IMR-90 (cell line): ENCODE data around the gene MAN2A2. TPM values are rescaled to one million over a fixed set of nuclear protein-coding genes. Genes with fewer than 3 reads are reported as not detected.

Experiments
- ATAC-seq: fragments of 200-7000 bp; cut with Tn5 transposase; 2 replicates; pipeline ENCODE4 v1.9.1; 2020; ENCODE audit warnings: low read depth, mild to moderate bottlenecking, moderate library complexity
- BruUV-seq: library from RNA; stranded (reverse); fragments of 400-500 nt; replicated peaks from 2 replicates; lab custom pipeline; 2021; lab: Mats Ljungman, UMichigan
- CTCF ChIA-PET: fragments of 300-600 bp; formaldehyde crosslinking; extraction: SDS; loops from one replicate; lab custom pipeline; 2021; ENCODE audit warnings: antibody characterized with exemption; lab: Yijun Ruan, JAX
- POLR2A ChIA-PET: fragments of 300-600 bp; sonication (Branson Sonifier 250); formaldehyde crosslinking; loops from one replicate; lab custom pipeline; 2022; ENCODE audit warnings: antibody characterized with exemption; ENCODE audit not compliant: unreplicated experiment; lab: Charles Lee
- DNase-seq: peaks from one replicate; pipeline ENCODE4 v3.0.0; 2013
- H2AFZ ChIP-seq: replicated peaks from 2 replicates; pipeline ENCODE3; 2013; ENCODE audit warnings: low read length, mild to moderate bottlenecking; ENCODE audit not compliant: poor library complexity
- H2AK5ac ChIP-seq: 2 replicates; pipeline ENCODE4 v1.6.1; 2013; ENCODE audit warnings: low read depth, low read length, inconsistent platforms
- H2AK9ac ChIP-seq: replicated peaks from 2 replicates; pipeline ENCODE3; 2013; ENCODE audit warnings: mild to moderate bottlenecking, low read depth, low read length, moderate library complexity; ENCODE audit not compliant: poor library complexity
- H2BK120ac ChIP-seq: 2 replicates; pipeline ENCODE4 v1.6.1; 2013; ENCODE audit warnings: low read depth, low read length, inconsistent platforms
- H2BK15ac ChIP-seq: 3 replicates; pipeline ENCODE4 v1.6.1; 2013; ENCODE audit warnings: low read depth, low read length, inconsistent platforms
- H2BK20ac ChIP-seq: 2 replicates; pipeline ENCODE4 v1.6.1; 2013; ENCODE audit warnings: low read depth, mild to moderate bottlenecking, inconsistent platforms, low read length, moderate library complexity
- H2BK5ac ChIP-seq: 2 replicates; pipeline ENCODE4 v1.6.1; 2013; ENCODE audit warnings: mild to moderate bottlenecking, low read depth, low read length, inconsistent platforms; ENCODE audit not compliant: poor library complexity, severe bottlenecking
- H3K14ac ChIP-seq: replicated peaks from 2 replicates; pipeline ENCODE4 v1.6.1; 2013; ENCODE audit warnings: low read depth, low read length, inconsistent platforms
- H3K18ac ChIP-seq: 2 replicates; pipeline ENCODE4 v1.6.1; 2013; ENCODE audit warnings: low read depth, low read length, control low read depth
- H3K23ac ChIP-seq: 2 replicates; pipeline ENCODE4 v1.6.1; 2013; ENCODE audit warnings: low read depth, low read length, inconsistent platforms
- H3K27ac ChIP-seq: 2 replicates; pipeline ENCODE4 v1.5.1; 2013; ENCODE audit warnings: mild to moderate bottlenecking, control low read depth, low read length; ENCODE audit not compliant: insufficient read depth
- H3K27me3 ChIP-seq: 2 replicates; pipeline ENCODE4 v1.6.1; 2013; ENCODE audit warnings: low read length; ENCODE audit not compliant: control insufficient read depth, insufficient read depth
- H3K36me3 ChIP-seq: 2 replicates; pipeline ENCODE4 v1.6.1; 2013; ENCODE audit warnings: low read length, mixed read lengths; ENCODE audit not compliant: control insufficient read depth, insufficient read depth
- H3K4ac ChIP-seq: 2 replicates; pipeline ENCODE4 v1.6.1; 2013; ENCODE audit warnings: low read depth, low read length, inconsistent platforms
- H3K4me1 ChIP-seq: 2 replicates; pipeline ENCODE4 v1.6.1; 2013; ENCODE audit warnings: low read length, mixed read lengths; ENCODE audit not compliant: control insufficient read depth, insufficient read depth
- H3K4me2 ChIP-seq: 2 replicates; pipeline ENCODE4 v1.6.1; 2013; ENCODE audit warnings: low read depth, mild to moderate bottlenecking, control low read depth, low read length, moderate library complexity
- H3K4me3 ChIP-seq: 2 replicates; pipeline ENCODE4 v1.5.1; 2013; ENCODE audit warnings: low read depth, mild to moderate bottlenecking, control low read depth, low read length, moderate library complexity; ENCODE audit not compliant: insufficient read depth
- H3K56ac ChIP-seq: 2 replicates; pipeline ENCODE4 v1.6.1; 2013; ENCODE audit warnings: low read length, inconsistent platforms; ENCODE audit not compliant: insufficient read depth; ENCODE audit errors: extremely low read depth
- H3K79me1 ChIP-seq, 2 experiments: 2 replicates each; pipeline ENCODE4 v1.6.1; 2013; ENCODE audit warnings: low read length in 2 of 2, inconsistent platforms in 1 of 2, low read depth in 1 of 2
- H3K9ac ChIP-seq: 2 replicates; pipeline ENCODE4 v1.6.1; 2013; ENCODE audit warnings: low read depth, low read length, control low read depth
- H3K9me1 ChIP-seq: 2 replicates; pipeline ENCODE4 v1.6.1; 2013; ENCODE audit warnings: low read length, inconsistent platforms; ENCODE audit not compliant: insufficient read depth
- H3K9me3 ChIP-seq: 2 replicates; pipeline ENCODE4 v1.6.1; 2013; ENCODE audit warnings: low read length; ENCODE audit not compliant: control insufficient read depth, insufficient read depth
- H4K20me1 ChIP-seq: 2 replicates; pipeline ENCODE4 v1.6.1; 2013; ENCODE audit warnings: low read length, inconsistent platforms; ENCODE audit not compliant: insufficient read depth
- H4K5ac ChIP-seq: 2 replicates; pipeline ENCODE4 v1.6.1; 2013; ENCODE audit warnings: mild to moderate bottlenecking, low read depth, low read length, control low read depth
- H4K8ac ChIP-seq, 2 experiments: 2 replicates each; pipeline ENCODE4 v1.6.1; 2013; ENCODE audit warnings: low read depth in 2 of 2, low read length in 2 of 2, control low read depth in 1 of 2, inconsistent platforms in 1 of 2
- H4K91ac ChIP-seq: 2 replicates; pipeline ENCODE4 v1.6.1; 2013; ENCODE audit warnings: low read depth, low read length, inconsistent platforms; ENCODE audit not compliant: insufficient read depth
- BHLHE40 ChIP-seq: fragments of 150-350 bp; IDR thresholded peaks from 2 replicates; pipeline ENCODE4 v1.6.1; 2016; ENCODE audit warnings: mild to moderate bottlenecking, low read depth, low read length
- CEBPB ChIP-seq: IDR thresholded peaks from 2 replicates; pipeline ENCODE4 v1.6.1; 2012; ENCODE audit warnings: low read depth, low read length, improper control_type of control experiment
- CHD1 ChIP-seq: IDR thresholded peaks from 2 replicates; pipeline ENCODE4 v1.6.1; 2012; ENCODE audit warnings: low read depth, low read length, improper control_type of control experiment
- FOS ChIP-seq: fragments of 150-350 bp; IDR thresholded peaks from 2 replicates; pipeline ENCODE4 v1.6.1; 2016; ENCODE audit warnings: low read depth, low read length
- MAFK ChIP-seq: IDR thresholded peaks from 2 replicates; pipeline ENCODE4 v1.6.1; 2012; ENCODE audit warnings: low read depth, low read length, improper control_type of control experiment
- MAZ ChIP-seq: IDR thresholded peaks from 2 replicates; pipeline ENCODE4 v1.6.1; 2012; ENCODE audit warnings: low read depth, mild to moderate bottlenecking, low read length, improper control_type of control experiment, moderate library complexity, borderline replicate concordance
- MXI1 ChIP-seq: IDR thresholded peaks from 2 replicates; pipeline ENCODE4 v1.6.1; 2012; ENCODE audit warnings: low read depth, mild to moderate bottlenecking, low read length, moderate library complexity, borderline replicate concordance
- NFE2L2 ChIP-seq: fragments of 150-350 bp; IDR thresholded peaks from 2 replicates; pipeline ENCODE4 v1.6.1; 2016; ENCODE audit warnings: low read depth, mild to moderate bottlenecking, low read length
- POLR2A ChIP-seq: IDR thresholded peaks from 2 replicates; pipeline ENCODE4 v1.6.1; 2012; ENCODE audit warnings: mild to moderate bottlenecking, low read depth, low read length
- RAD21 ChIP-seq: IDR thresholded peaks from 2 replicates; pipeline ENCODE4 v1.6.1; 2012; ENCODE audit warnings: low read length, improper control_type of control experiment
- RCOR1 ChIP-seq: IDR thresholded peaks from 2 replicates; pipeline ENCODE4 v1.6.1; 2012; ENCODE audit warnings: mild to moderate bottlenecking, low read length, improper control_type of control experiment; ENCODE audit not compliant: insufficient replicate concordance
- RFX5 ChIP-seq: IDR thresholded peaks from 2 replicates; pipeline ENCODE4 v1.8.0; 2012; ENCODE audit warnings: low read depth, mild to moderate bottlenecking, low read length, moderate library complexity
- SMC3 ChIP-seq: fragments of 150-350 bp; IDR thresholded peaks from 2 replicates; pipeline ENCODE4 v1.6.1; 2016; ENCODE audit warnings: low read depth, mild to moderate bottlenecking, antibody characterized with exemption, low read length, moderate library complexity
- WGBS, 2 experiments: methylation state at CpG; one replicate each; pipeline versions ENCODE4 v1.1.5 to v1.1.7; 2013; ENCODE audit warnings: missing lambda C conversion rate in 2 of 2; ENCODE audit not compliant: insufficient read length in 1 of 2; ENCODE audit errors: extremely low coverage in 2 of 2; 5-methylcytosine and 5-hydroxymethylcytosine counted together
- dilution Hi-C: fragments of 300-500 bp; cut with HindIII; formaldehyde crosslinking; loops from one replicate; pipeline ENCODE4 v1.14.3; 2018; ENCODE audit warnings: low sequenced_read_pairs; ENCODE audit not compliant: unreplicated experiment
- in situ Hi-C: fragments of 300-500 bp; cut with MboI; formaldehyde crosslinking; loops from 3 replicates; pipeline ENCODE4 v1.14.3; 2019; ENCODE audit warnings: low sequenced_read_pairs, inconsistent platforms, mixed read lengths
- intact Hi-C: fragments of 100-400 bp; cut with micrococcal nuclease; formaldehyde crosslinking; loops from 2 replicates; pipeline ENCODE4 v1.10.0; 2022
- polyA plus RNA-seq, 3 experiments: library from polyadenylated mRNA; depleted of rRNA; stranded (reverse); fragments of >200 nt; gene quantifications; 2 replicates each; pipeline ENCODE4 v1.2.3, GENCODE V29; 2012; ENCODE audit warnings: low replicate concordance in 1 of 3
- total RNA-seq: library from RNA; depleted of rRNA; stranded (reverse); fragments of >200 nt; gene quantifications from 2 replicates; pipeline ENCODE4 v1.2.3, GENCODE V29; 2012
- TF ChIP-seq, protein P1 (sequence below): conservative IDR thresholded peaks from 2 replicates; pipeline ENCODE4 v1.5.1; 2012; ENCODE audit warnings: mild to moderate bottlenecking, low read depth, low read length, improper control_type of control experiment
- TF ChIP-seq, protein P2 (sequence below): fragments of 150-350 bp; IDR thresholded peaks from 2 replicates; pipeline ENCODE4 v1.6.1; 2016; ENCODE audit warnings: low read depth, mild to moderate bottlenecking, low read length, moderate library complexity, borderline replicate concordance
- TF ChIP-seq, protein P3 (sequence below): fragments of 150-350 bp; IDR thresholded peaks from 2 replicates; pipeline ENCODE4 v1.6.1; 2017; ENCODE audit warnings: mild to moderate bottlenecking, antibody characterized with exemption, low read length, low read depth

The MAN2A2 gene
- total and polyA plus RNA-seq, 2 of the 4 experiments (the other 2 are of a cell fraction), result 3.4 to 52.5 TPM

- in situ Hi-C loops, result loop anchor here (25.0 kb wide), 1 partner anchor 566 kb away; no protein-coding TSS in a partner anchor
- no CpG with 5 or more reads among the region's 14 CpGs for WGBS, 2 experiments
- CTCF ChIA-PET, result no interaction called here
- no peaks in the 10 kb centered on the region for H3K27me3 ChIP-seq
- no peak overlapping the region for H4K91ac ChIP-seq
- H4K5ac ChIP-seq, result no peak overlapping the region
- no peak overlapping the region for H3K56ac ChIP-seq
- dilution Hi-C loops, result no loop called here
- H3K9me3 ChIP-seq, result no peaks in the 10 kb centered on the region
- no peak overlapping the region for H3K23ac ChIP-seq
- DNase-seq, result no peak
- H4K8ac ChIP-seq, result no peak overlapping the region
- intact Hi-C loops, result no loop called here
- peaks cover 14% of the 10 kb centered on the region for H3K4me1 ChIP-seq
- no peak overlapping the region for H2BK120ac ChIP-seq
- H3K4me2 ChIP-seq, result no peak overlapping the region
- no peak overlapping the region for H2AK9ac ChIP-seq
- POLR2A ChIA-PET, result no interaction called here
- peaks cover 12 to 36% of the 10 kb centered on the region in 2 experiments for H3K79me1 ChIP-seq
- H2BK15ac ChIP-seq, result no peak overlapping the region
- no peak overlapping the region for H3K18ac ChIP-seq
- H3K14ac ChIP-seq, result no peak overlapping the region
- H3K4ac ChIP-seq, result no peak overlapping the region
- peaks cover 6% of the 10 kb centered on the region for H3K9me1 ChIP-seq
- H4K20me1 ChIP-seq, result peaks cover 16% of the 10 kb centered on the region
- H2AK5ac ChIP-seq, result no peak overlapping the region
- no TSS peak for BruUV-seq
- peaks cover 62% of the 10 kb centered on the region for H3K36me3 ChIP-seq
- no peak overlapping the region for H2BK5ac ChIP-seq
- no peak overlapping the region for H3K27ac ChIP-seq
- no peak overlapping the region for H2BK20ac ChIP-seq
- no peak overlapping the region for H3K9ac ChIP-seq
- no peak overlapping the region for H3K4me3 ChIP-seq
- H2AFZ ChIP-seq, result peak overlapping the region; percentile 27
- no peak for TF ChIP-seq RFX5
- no peak for TF ChIP-seq CHD1
- no peak for TF ChIP-seq POLR2A
- TF ChIP-seq SMC3, result no peak
- TF ChIP-seq RAD21, result no peak
- TF ChIP-seq RCOR1, result no peak
- no peak for TF ChIP-seq MAZ
- no peak for TF ChIP-seq MXI1
- TF ChIP-seq, protein P1, sequence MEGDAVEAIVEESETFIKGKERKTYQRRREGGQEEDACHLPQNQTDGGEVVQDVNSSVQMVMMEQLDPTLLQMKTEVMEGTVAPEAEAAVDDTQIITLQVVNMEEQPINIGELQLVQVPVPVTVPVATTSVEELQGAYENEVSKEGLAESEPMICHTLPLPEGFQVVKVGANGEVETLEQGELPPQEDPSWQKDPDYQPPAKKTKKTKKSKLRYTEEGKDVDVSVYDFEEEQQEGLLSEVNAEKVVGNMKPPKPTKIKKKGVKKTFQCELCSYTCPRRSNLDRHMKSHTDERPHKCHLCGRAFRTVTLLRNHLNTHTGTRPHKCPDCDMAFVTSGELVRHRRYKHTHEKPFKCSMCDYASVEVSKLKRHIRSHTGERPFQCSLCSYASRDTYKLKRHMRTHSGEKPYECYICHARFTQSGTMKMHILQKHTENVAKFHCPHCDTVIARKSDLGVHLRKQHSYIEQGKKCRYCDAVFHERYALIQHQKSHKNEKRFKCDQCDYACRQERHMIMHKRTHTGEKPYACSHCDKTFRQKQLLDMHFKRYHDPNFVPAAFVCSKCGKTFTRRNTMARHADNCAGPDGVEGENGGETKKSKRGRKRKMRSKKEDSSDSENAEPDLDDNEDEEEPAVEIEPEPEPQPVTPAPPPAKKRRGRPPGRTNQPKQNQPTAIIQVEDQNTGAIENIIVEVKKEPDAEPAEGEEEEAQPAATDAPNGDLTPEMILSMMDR, result no peak
- TF ChIP-seq BHLHE40, result no peak
- no peak for TF ChIP-seq CEBPB
- no peak for TF ChIP-seq NFE2L2
- no peak for TF ChIP-seq MAFK
- TF ChIP-seq, protein P2, sequence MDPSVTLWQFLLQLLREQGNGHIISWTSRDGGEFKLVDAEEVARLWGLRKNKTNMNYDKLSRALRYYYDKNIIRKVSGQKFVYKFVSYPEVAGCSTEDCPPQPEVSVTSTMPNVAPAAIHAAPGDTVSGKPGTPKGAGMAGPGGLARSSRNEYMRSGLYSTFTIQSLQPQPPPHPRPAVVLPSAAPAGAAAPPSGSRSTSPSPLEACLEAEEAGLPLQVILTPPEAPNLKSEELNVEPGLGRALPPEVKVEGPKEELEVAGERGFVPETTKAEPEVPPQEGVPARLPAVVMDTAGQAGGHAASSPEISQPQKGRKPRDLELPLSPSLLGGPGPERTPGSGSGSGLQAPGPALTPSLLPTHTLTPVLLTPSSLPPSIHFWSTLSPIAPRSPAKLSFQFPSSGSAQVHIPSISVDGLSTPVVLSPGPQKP, result no peak
- TF ChIP-seq FOS, result no peak
- TF ChIP-seq, protein P3, sequence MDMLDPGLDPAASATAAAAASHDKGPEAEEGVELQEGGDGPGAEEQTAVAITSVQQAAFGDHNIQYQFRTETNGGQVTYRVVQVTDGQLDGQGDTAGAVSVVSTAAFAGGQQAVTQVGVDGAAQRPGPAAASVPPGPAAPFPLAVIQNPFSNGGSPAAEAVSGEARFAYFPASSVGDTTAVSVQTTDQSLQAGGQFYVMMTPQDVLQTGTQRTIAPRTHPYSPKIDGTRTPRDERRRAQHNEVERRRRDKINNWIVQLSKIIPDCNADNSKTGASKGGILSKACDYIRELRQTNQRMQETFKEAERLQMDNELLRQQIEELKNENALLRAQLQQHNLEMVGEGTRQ, result no peak
- ATAC-seq, result no peak
Measured at GRCh38 chr15:90877996-90878395, 25.1 kb upstream of the MAN2A2 start.
